ENCODE measurements around the gene TFB2M.

DNA sequence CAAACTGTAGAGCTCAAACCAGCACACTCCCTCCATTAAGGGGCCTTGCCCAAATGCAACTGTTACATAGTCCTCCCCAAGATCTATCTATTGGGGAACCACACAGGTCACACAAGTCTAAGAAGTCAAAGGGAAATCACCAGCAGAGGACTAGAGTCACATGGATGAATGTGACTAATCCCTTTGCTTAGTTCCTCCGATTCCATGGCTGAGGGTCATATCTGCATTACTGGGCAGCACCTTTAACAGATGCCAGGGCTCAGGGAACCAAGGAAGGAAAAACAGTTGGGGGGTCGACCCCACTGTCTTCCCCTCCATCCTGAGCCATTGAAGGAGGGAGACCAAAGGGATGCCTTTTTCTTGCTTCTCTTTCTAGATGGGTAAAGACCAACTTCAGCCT is 35.6 kb downstream of the TFB2M start:
- no peak for TF ChIP-seq YY1 (IDR thresholded peaks at IDR 0.05; ENCODE audit: insufficient read depth, insufficient read length)
- TF ChIP-seq SUZ12 (IDR thresholded peaks at IDR 0.05; ENCODE audit: extremely low read depth, insufficient read depth, insufficient read length), result no peak
- no peak for TF ChIP-seq ZNF274 (IDR thresholded peaks at IDR 0.05; ENCODE audit: low read depth, low read length)
